GM12872 (cell line): ENCODE measurements around the gene PLCH2.
A peak's percentile ranks its signal among the peaks of the same experiment; 100 is the strongest.

Experiments
- CTCF ChIP-seq: IDR thresholded peaks from 3 replicates; pipeline ENCODE4 v1.5.1; 2011; ENCODE audit warnings: low read depth, mild to moderate bottlenecking, low read length, moderate library complexity; ENCODE audit not compliant: insufficient read depth

PLCH2 gene

GRCh38 chr1:2535455-2535854 is 59.4 kb downstream of the PLCH2 start:
- no peak for TF ChIP-seq CTCF

DNA sequence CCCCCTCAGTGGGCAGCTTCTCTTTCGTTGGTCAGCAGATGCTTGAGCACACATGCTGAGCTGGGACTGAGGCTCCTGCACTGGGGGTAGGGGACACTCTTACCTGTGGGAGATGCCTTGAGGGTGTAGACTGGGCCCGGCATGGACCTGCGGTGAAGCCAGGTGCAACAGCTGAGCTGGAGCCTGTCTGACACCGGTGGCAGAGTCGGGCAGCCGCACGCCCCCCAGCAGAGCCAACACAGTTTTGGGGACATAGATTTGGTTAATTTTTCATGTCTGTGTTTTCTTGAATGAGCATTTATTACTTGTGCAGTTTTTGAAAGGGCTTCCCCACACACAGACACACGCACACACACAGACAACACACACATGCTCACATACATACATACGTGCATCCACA is 59.9 kb downstream of the PLCH2 start:
- TF ChIP-seq CTCF, result no peak

GRCh38 chr1:2537784-2538115 is 61.7 kb downstream of the PLCH2 start:
- no peak for TF ChIP-seq CTCF

DNA sequence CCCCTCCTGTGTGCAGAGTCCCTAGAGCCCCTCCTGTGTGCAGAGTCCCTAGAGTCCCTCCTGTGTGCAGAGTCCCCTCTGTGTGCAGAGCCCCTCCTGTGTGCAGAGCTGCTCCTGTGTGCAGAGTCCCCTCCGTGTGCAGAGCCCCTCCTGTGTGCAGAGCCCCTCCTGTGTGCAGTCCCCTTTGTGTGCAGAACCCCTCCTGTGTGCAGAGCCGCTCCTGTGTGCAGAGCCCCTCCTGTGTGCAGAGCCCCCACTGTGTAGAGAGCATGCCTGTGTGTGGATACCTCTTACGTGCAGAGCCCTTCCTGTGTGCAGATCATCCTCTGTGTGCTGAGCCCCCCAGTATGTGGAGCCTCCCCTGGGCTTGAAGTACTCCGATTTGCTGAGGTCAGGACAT is 62.3 kb downstream of the PLCH2 start:
- no peak for TF ChIP-seq CTCF

GRCh38 chr1:2538872-2539271 is 62.8 kb downstream of the PLCH2 start:
- no peak for TF ChIP-seq CTCF

DNA sequence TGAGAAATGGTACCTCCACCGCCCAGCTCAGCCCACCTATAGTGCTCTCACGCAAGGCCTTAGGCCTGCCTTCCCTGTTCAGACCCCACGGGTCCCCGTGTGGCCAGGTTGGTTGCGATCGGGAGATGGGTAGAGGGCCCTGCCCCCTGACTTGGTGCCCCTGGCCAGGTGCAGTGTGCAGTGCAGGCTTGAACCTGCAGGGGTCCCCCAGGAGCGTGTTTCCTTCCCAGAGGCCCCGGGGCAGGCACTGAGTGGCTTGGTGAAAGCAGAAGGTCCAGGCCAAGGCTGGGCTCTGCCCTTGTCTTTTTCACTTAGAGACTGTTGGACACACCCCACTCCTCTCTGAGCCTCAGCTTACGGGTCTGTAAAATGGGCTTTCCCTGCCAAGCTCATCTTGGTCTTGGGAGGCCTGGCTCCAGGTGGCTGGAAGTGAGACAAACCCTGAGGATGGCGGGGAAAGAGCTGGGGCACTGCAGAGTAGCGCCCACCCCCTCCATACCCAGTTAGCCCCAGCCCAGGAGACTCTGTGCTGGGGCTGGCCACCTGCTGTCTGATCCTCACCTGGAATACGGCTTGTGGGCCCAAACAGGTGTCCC is 63.3 kb downstream of the PLCH2 start:
- TF ChIP-seq CTCF, result peak; percentile 60

DNA sequence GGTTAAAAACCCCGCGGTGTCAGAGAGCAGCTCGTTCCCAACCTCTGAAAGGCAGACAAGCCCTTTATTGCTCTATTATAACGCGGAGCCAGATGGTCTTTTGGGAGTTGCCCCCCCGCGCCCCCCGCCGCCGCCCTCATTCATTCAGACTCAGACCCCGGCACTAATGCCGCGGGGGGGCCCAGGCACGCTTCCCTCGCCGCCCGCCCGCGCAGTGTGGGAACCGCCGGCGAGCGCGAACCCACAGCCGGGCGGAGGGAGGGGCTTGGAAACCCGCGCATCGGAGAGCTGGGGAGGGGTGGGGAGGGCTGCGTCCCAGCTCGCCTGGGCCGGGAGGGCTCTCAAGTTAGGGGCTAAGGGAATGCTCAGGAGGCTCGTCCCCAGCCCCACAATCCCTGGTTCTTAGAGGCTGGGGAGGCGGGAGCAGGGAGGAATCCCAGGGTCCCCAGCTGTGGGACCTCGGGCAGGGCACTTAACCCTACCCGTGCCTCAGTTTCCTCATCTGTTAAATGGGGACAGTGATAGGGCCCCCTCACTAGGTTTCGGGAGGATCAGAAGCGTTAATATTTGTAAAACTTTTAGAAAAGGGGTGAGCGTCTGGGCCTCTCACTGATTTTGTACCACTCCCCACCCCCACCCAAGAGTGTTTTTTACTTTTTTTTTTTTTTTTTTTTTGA is 64.9 kb downstream of the PLCH2 start:
- no peak for TF ChIP-seq CTCF
